Neuron (in vitro differentiated cells): ENCODE measurements around the gene RAB29.
"Not testable (repeated sequence)": the region's sequence is repeated elsewhere in the genome, so short reads cannot be mapped to it uniquely, and the experiment has no call there.

ENCODE experiments used
- H2AFZ ChIP-seq: one replicate; pipeline ENCODE4 v1.6.1; 2013; ENCODE audit warnings: low read depth, mild to moderate bottlenecking, inconsistent platforms, low read length, moderate library complexity
- H3K27me3 ChIP-seq: one replicate; pipeline ENCODE4 v1.6.1; 2013; ENCODE audit warnings: low read length; ENCODE audit not compliant: insufficient read depth
- H3K36me3 ChIP-seq: one replicate; pipeline ENCODE4 v1.6.1; 2013; ENCODE audit warnings: low read length; ENCODE audit not compliant: insufficient read depth
- H3K4me1 ChIP-seq: one replicate; pipeline ENCODE4 v1.6.1; 2013; ENCODE audit warnings: low read length; ENCODE audit not compliant: insufficient read depth
- H3K4me3 ChIP-seq: 2 replicates; pipeline ENCODE4 v1.5.1; 2013; ENCODE audit warnings: mild to moderate bottlenecking, low read length, moderate library complexity
- H3K9me3 ChIP-seq: one replicate; pipeline ENCODE4 v1.6.1; 2013; ENCODE audit warnings: low read length

Gene RAB29

DNA sequence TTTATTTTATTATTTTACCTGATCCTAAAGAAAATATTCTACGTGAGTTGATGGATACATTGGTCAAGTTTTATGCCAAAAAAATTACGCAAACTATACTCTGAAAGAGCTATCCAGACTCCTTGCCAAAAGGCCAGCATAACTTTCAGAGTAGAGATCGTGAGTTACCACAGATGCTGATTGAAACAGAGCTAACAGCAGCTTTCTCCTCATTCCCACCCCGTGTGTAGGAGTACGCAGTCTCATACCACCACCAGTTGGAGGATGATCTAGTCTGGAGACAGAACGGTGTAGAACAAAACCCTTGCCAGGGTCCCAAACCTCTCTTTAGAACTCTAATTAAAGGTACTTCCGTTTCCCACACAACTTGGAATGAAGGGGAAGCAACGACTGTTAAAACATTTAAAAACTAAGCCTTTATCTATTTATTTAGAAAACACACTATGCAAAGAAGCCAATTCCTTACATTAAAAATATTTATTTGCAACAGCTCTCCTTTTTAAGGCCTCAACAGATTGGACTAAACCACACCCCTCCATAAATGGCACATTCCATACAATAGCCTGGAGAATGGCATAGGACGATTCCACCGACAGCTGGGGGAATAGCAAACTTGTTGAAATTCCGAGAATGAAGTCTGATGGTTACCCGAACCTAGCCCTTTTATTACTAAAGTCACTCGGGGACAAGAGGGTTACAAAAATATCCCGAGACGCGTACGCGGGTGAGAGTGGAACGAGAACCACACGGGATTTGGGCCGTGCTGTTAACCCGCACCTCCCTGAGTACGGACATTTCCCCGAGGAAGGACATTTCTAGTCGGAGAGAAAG is 26.7 kb downstream of the RAB29 start:
- Histone ChIP-seq H3K36me3 (peaks cover 12% of the 10 kb centered on the region), H2AFZ (no peak overlapping the region), H3K4me1 (peaks cover 24% of the 10 kb centered on the region), H3K27me3 (no peaks in the 10 kb centered on the region), H3K9me3 (no peaks in the 10 kb centered on the region), H3K4me3 (peak overlapping the region; percentile 91)

DNA sequence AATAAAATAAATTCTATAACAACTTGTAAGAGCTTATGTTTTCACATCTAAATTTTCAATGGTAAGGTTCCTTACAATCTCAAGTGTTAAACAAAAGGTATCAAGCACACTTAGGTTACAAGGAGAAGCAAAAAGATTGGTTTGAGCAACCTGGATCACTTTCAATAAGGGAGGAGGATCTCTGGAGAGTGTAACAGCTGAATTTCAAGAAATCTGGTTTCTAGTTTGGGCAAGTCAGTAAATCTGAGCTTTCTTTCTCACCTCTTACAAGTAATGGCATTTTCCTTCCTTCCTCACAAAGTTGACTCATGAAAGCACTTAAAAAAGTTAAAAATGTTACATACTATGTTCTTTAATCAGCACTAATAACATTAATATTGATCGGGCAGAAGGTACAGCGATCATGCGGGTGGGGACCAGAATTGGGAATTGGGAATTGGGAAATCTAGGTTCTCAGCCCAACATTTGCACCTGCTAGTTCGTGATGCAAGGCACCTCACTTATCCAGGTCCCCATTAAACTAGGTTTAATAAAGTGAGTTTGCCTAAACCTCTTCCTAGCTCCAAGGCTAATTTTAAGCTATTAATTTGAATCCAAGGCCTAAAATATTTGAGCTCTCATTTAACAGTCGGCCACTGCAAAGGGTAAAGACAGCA is 28.4 kb downstream of the RAB29 start:
- Histone ChIP-seq H3K4me3 (peak overlapping the region; percentile 91), H2AFZ (no peak overlapping the region), H3K36me3 (peaks cover 13% of the 10 kb centered on the region)

DNA sequence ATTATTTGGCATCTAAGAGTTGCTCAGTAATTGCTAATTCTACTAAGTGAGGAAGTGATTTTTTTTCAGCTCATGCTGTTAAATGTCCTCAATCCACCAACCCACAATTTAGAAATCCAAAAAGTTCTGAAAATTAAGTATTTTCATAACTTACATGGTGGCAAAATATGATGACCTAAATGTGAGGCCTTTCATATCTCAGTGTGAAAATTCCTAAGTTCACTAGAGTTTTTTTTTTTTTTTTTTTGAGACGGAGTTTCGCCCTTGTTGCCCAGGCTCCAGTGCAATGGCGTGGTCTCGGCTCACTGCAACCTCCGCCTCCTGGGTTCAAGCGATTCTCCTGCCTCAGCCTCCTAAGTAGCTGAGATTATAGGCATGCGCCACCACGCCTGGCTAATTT is 30.9 kb downstream of the RAB29 start:
- H3K4me3 ChIP-seq, result no peak overlapping the region
- H3K36me3 ChIP-seq, result peaks cover 29% of the 10 kb centered on the region
- no peaks in the 10 kb centered on the region for H3K9me3 ChIP-seq

More for the DNA sequence above, 28.4 kb downstream of the RAB29 start:
- no peaks in the 10 kb centered on the region for H3K27me3 ChIP-seq
- no peaks in the 10 kb centered on the region for H3K9me3 ChIP-seq
- peaks cover 24% of the 10 kb centered on the region for H3K4me1 ChIP-seq

GRCh38 chr1:205743977-205744376 is 31.3 kb downstream of the RAB29 start:
- Histone ChIP-seq H3K27me3 (no peaks in the 10 kb centered on the region), H3K4me3 (no peak overlapping the region), H3K9me3 (no peaks in the 10 kb centered on the region), H3K36me3 (peaks cover 30% of the 10 kb centered on the region), H3K4me1 (peaks cover 24% of the 10 kb centered on the region), H2AFZ (no peak overlapping the region)

More for the DNA sequence above, 30.9 kb downstream of the RAB29 start:
- H2AFZ ChIP-seq, result no peak overlapping the region
- H3K27me3 ChIP-seq, result no peaks in the 10 kb centered on the region
- H3K4me1 ChIP-seq, result peaks cover 24% of the 10 kb centered on the region

- peaks cover 9% of the 10 kb centered on the region for H3K4me1 ChIP-seq
- H3K36me3 ChIP-seq, result peaks cover 41% of the 10 kb centered on the region
- no peaks in the 10 kb centered on the region for H3K9me3 ChIP-seq
- no peak overlapping the region for H2AFZ ChIP-seq
- no peak overlapping the region for H3K4me3 ChIP-seq
- H3K27me3 ChIP-seq, result no peaks in the 10 kb centered on the region
These were observed 33.6 kb downstream of the RAB29 start for GRCh38 chr1:205741681-205742080.

DNA sequence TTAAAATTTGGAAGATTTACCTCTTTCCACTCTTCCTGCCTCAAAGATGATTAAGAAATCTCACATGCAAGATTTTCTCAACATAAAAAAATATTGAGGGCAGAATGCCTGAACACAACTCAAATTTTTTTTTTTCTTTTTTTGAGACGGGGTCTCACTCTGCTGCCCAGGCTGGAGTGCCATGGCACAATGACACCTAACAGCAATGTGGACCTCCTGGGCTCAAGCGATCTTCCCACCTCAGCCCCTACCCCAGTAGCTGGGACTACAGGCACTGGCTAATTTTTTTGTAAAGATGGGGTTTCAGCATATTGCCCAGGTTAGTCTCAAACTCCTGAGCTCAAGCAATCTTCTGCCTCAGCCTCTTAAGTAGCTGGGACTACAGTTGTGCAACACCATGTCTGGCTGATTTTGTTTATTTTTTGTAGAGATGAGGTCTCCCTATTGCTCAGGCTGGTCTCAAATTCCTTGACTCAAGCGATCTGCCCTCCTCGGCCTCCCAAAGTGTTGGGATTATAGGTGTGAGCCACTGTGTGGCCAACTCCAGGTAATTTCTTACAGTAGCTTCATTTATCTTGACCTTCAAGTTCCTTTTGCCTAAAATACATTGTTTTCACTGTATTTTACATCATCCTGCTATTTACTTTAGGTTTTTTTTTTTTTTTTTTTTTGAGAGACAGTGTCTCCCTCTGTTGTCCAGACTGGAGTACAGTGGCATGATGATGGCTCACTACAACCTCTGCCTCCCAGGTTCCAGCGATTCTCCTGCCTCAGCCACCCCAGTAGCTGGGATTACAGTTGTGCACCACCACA is 35.7 kb downstream of the RAB29 start:
- Histone ChIP-seq H3K36me3 (peaks cover 47% of the 10 kb centered on the region), H2AFZ (no peak overlapping the region), H3K27me3 (no peaks in the 10 kb centered on the region)

GRCh38 chr1:205735218-205735617 is 40.1 kb downstream of the RAB29 start:
- no peaks in the 10 kb centered on the region for H3K27me3 ChIP-seq
- no peak overlapping the region for H3K4me3 ChIP-seq
- no peaks in the 10 kb centered on the region for H3K9me3 ChIP-seq
- H3K36me3 ChIP-seq, result peaks cover 44% of the 10 kb centered on the region
- no peaks in the 10 kb centered on the region for H3K4me1 ChIP-seq
- no peak overlapping the region for H2AFZ ChIP-seq

More for the DNA sequence above, 35.7 kb downstream of the RAB29 start:
- Histone ChIP-seq H3K9me3 (no peaks in the 10 kb centered on the region), H3K4me1 (no peaks in the 10 kb centered on the region), H3K4me3 (no peak overlapping the region)

DNA sequence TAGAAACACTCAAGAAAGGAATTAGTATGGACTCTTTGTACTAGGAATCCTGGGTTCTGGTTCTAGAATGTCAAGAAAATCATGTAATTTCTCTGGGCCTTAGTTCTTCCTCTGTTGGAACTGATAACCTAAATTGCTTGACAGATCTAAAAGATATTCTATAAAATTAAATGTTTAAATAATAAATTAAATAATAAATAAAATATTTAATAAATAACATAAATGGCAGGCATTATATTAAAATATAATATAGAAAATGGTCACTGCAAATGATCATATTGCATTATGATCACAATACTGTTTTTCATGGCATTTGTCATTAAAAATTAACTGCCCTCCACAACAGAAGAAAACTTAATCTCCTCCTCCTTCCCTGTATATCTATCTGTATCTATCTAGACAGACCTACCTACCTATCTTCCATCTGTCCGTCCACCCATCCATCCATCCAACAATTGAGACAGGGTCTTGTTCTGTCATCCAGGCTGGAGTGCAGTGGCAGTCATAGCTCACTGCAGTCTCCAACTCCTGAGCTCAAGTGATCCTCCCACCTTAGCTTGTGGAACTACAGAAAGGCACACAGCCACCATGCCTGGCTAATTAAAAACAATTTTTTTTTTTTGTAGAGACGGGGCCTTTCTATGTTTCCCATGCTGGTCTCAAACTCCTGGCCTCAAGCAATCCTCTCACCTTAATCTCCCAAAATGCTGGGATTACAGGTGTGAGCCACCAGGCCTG is 41.7 kb downstream of the RAB29 start:
- no peak overlapping the region for H3K4me3 ChIP-seq
- H2AFZ ChIP-seq, result no peak overlapping the region
- H3K9me3 ChIP-seq, result no peaks in the 10 kb centered on the region
- no peaks in the 10 kb centered on the region for H3K27me3 ChIP-seq
- H3K4me1 ChIP-seq, result no peaks in the 10 kb centered on the region
- peaks cover 45% of the 10 kb centered on the region for H3K36me3 ChIP-seq

GRCh38 chr1:205729945-205730610 is 45.2 kb downstream of the RAB29 start:
- H3K9me3 ChIP-seq, result no peaks in the 10 kb centered on the region
- no peak overlapping the region for H3K4me3 ChIP-seq
- peaks cover 50% of the 10 kb centered on the region for H3K36me3 ChIP-seq
- H2AFZ ChIP-seq, result no peak overlapping the region
- no peaks in the 10 kb centered on the region for H3K27me3 ChIP-seq
- H3K4me1 ChIP-seq, result no peaks in the 10 kb centered on the region

GRCh38 chr1:205726619-205727125 is 48.6 kb downstream of the RAB29 start:
- H3K4me3 ChIP-seq, result no peak overlapping the region
- no peak overlapping the region for H2AFZ ChIP-seq
- H3K9me3 ChIP-seq, result peaks cover 1% of the 10 kb centered on the region
- no peaks in the 10 kb centered on the region for H3K27me3 ChIP-seq
- no peaks in the 10 kb centered on the region for H3K4me1 ChIP-seq
- peaks cover 70% of the 10 kb centered on the region for H3K36me3 ChIP-seq

- peaks cover 81% of the 10 kb centered on the region for H3K36me3 ChIP-seq
- no peaks in the 10 kb centered on the region for H3K27me3 ChIP-seq
- no peak overlapping the region for H2AFZ ChIP-seq
- H3K9me3 ChIP-seq, result peaks cover 5% of the 10 kb centered on the region
- H3K4me3 ChIP-seq, result no peak overlapping the region
- no peaks in the 10 kb centered on the region for H3K4me1 ChIP-seq
These were observed 49.8 kb downstream of the RAB29 start for GRCh38 chr1:205725514-205725913.

DNA sequence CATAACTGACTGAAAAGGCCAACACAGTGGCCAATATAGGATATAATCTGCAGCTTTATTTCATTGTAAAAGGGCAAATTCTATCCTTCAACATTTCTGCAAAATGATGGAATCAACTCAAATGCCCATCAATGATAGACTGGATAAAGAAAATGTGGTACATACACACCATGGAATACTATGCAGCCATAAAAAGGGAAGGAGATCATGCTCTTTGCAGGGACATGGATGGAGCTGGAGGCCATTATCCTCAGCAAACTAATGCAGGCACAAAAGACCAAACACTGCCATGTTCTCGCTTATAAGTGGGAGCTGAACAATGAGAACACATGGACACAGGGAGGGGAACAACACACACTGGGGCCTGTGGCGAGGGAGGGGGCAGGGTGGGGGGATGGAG is 54.5 kb downstream of the RAB29 start:
- peaks cover 91% of the 10 kb centered on the region for H3K36me3 ChIP-seq
- H3K4me3 ChIP-seq, H3K4me1 ChIP-seq, H2AFZ ChIP-seq, H3K9me3 ChIP-seq, H3K27me3 ChIP-seq: not testable (repeated sequence)
